ENCODE data around the gene ADAMTS20. TPM values are rescaled to one million over a fixed set of nuclear protein-coding genes. Genes with fewer than 3 reads are reported as not detected.
A peak's percentile ranks its signal among the peaks of the same experiment; 100 is the strongest.

ADAMTS20 gene
- total RNA-seq (2014; rRNA removed; shearing (Covaris generic)) (not detected in 2 replicates), polyA plus RNA-seq (2016; fragmentation: Nextera tagmentation; extraction: Ambion mirVana) (not detected in 2 replicates)

GRCh38 chr12:43551971-43552559 is at the start of gene ADAMTS20:
TSS of gene ADAMTS20 (minus strand) at chr12:43552203. CDS start at chr12:43551921, 282 bp downstream.
- Histone ChIP-seq H3K9me3 (ENCODE audit: low read depth) (no peaks in the 10 kb centered on the region), H3K27ac (no peak within 1 kb of the TSS), H2AFZ (peak within 1 kb of the TSS; percentile 54; the same call in 1 of the 2 replicates), H3K9me2 (ENCODE audit: insufficient read depth) (no peaks in the 10 kb centered on the region), H3K4me2 (ENCODE audit: unreplicated experiment) (peak within 1 kb of the TSS; percentile 55), H3F3A (ENCODE audit: insufficient read depth) (no peaks in the 10 kb centered on the region), H3K4me3 (peak within 1 kb of the TSS; percentile 59), H4K20me1 (ENCODE audit: insufficient read depth) (no peaks in the 10 kb centered on the region), H3K27me3 (replicated peaks; ENCODE audit: insufficient read depth) (peaks cover 43% of the 10 kb centered on the region), H3K4me1 (ENCODE audit: insufficient read depth) (no peaks in the 10 kb centered on the region), H3K79me2 (ENCODE audit: insufficient read depth) (no peaks in the 10 kb centered on the region), H3K36me3 (ENCODE audit: low read depth) (no peaks in the 10 kb centered on the region), H3K9ac (no peak within 1 kb of the TSS)
- TF ChIP-seq EZH2phosphoT487 (IDR thresholded peaks at IDR 0.05; ENCODE audit: insufficient read depth, low read depth) = no peak
- TF ChIP-seq EZH2 (IDR thresholded peaks at IDR 0.05; ENCODE audit: insufficient read depth, poor library complexity, severe bottlenecking) = no peak
- in situ Hi-C loops (cut with MboI) = no loop called here
- 4 to 5% methylated on average over 51 of the region's 51 CpGs for WGBS, 2 experiments (ENCODE audit: low coverage in 1 of 2, low lambda C conversion rate in 2 of 2, missing lambda C conversion rate in 2 of 2)
- peak; percentile 40 for DNase-seq

GRCh38 chr12:43599708-43600107 is 47.7 kb upstream of the ADAMTS20 start:
- Histone ChIP-seq H3K36me3 (ENCODE audit: low read depth) (no peaks in the 10 kb centered on the region), H3F3A (ENCODE audit: insufficient read depth) (no peaks in the 10 kb centered on the region), H3K9me2 (ENCODE audit: insufficient read depth) (no peaks in the 10 kb centered on the region), H4K20me1 (ENCODE audit: insufficient read depth) (no peaks in the 10 kb centered on the region), H3K79me2 (ENCODE audit: insufficient read depth) (no peaks in the 10 kb centered on the region), H3K9ac (no peak overlapping the region), H3K9me3 (ENCODE audit: low read depth) (no peaks in the 10 kb centered on the region), H3K4me2 (ENCODE audit: unreplicated experiment) (no peak overlapping the region), H3K27me3 (replicated peaks; ENCODE audit: insufficient read depth) (peaks cover 4% of the 10 kb centered on the region; the same call in 1 of the 2 replicates), H3K4me1 (ENCODE audit: insufficient read depth) (no peaks in the 10 kb centered on the region), H3K4me3 (no peak overlapping the region), H3K27ac (no peak overlapping the region), H2AFZ (no peak overlapping the region)
- in situ Hi-C loops (cut with MboI) = no loop called here
- DNase-seq = no peak
- WGBS, 2 experiments (ENCODE audit: low coverage in 1 of 2, low lambda C conversion rate in 2 of 2, missing lambda C conversion rate in 2 of 2) = 12 to 17% methylated on average over 1 of the region's 1 CpG
- TF ChIP-seq EZH2 (IDR thresholded peaks at IDR 0.05; ENCODE audit: insufficient read depth, poor library complexity, severe bottlenecking) (no peak), EZH2phosphoT487 (IDR thresholded peaks at IDR 0.05; ENCODE audit: insufficient read depth, low read depth) (no peak)

GRCh38 chr12:43599066-43599465 is 47.1 kb upstream of the ADAMTS20 start:
- no peak for DNase-seq
- Histone ChIP-seq H3K4me1 (ENCODE audit: insufficient read depth) (no peaks in the 10 kb centered on the region), H3K27ac (no peak overlapping the region), H2AFZ (no peak overlapping the region), H3K9ac (no peak overlapping the region), H3K9me3 (ENCODE audit: low read depth) (no peaks in the 10 kb centered on the region), H4K20me1 (ENCODE audit: insufficient read depth) (no peaks in the 10 kb centered on the region), H3K36me3 (ENCODE audit: low read depth) (no peaks in the 10 kb centered on the region), H3K79me2 (ENCODE audit: insufficient read depth) (no peaks in the 10 kb centered on the region), H3F3A (ENCODE audit: insufficient read depth) (no peaks in the 10 kb centered on the region), H3K4me2 (ENCODE audit: unreplicated experiment) (no peak overlapping the region), H3K4me3 (no peak overlapping the region), H3K27me3 (replicated peaks; ENCODE audit: insufficient read depth) (peaks cover 4% of the 10 kb centered on the region; the same call in 1 of the 2 replicates), H3K9me2 (ENCODE audit: insufficient read depth) (no peaks in the 10 kb centered on the region)
- 34 to 38% methylated on average over 3 of the region's 3 CpGs for WGBS, 2 experiments (ENCODE audit: low coverage in 1 of 2, low lambda C conversion rate in 2 of 2, missing lambda C conversion rate in 2 of 2)
- TF ChIP-seq EZH2phosphoT487 (IDR thresholded peaks at IDR 0.05; ENCODE audit: insufficient read depth, low read depth) (no peak), EZH2 (IDR thresholded peaks at IDR 0.05; ENCODE audit: insufficient read depth, poor library complexity, severe bottlenecking) (no peak)
- in situ Hi-C loops (cut with MboI) = no loop called here

- no peak overlapping the region for H3K27ac ChIP-seq
- no peak overlapping the region for H3K4me3 ChIP-seq
- no peaks in the 10 kb centered on the region for H4K20me1 ChIP-seq (ENCODE audit: insufficient read depth)
- in situ Hi-C loops (cut with MboI) = no loop called here
- H2AFZ ChIP-seq = no peak overlapping the region
- no peaks in the 10 kb centered on the region for H3K4me1 ChIP-seq (ENCODE audit: insufficient read depth)
- no peak for DNase-seq
- no peaks in the 10 kb centered on the region for H3K9me2 ChIP-seq (ENCODE audit: insufficient read depth)
- H3K36me3 ChIP-seq (ENCODE audit: low read depth) = no peaks in the 10 kb centered on the region
- no peak for TF ChIP-seq EZH2 (IDR thresholded peaks at IDR 0.05; ENCODE audit: insufficient read depth, poor library complexity, severe bottlenecking)
- TF ChIP-seq EZH2phosphoT487 (IDR thresholded peaks at IDR 0.05; ENCODE audit: insufficient read depth, low read depth) = no peak
- 0 out of 2 replicates have a peak, but pooled peaks cover 7% of the 10 kb centered on the region for H3K27me3 ChIP-seq (replicated peaks; ENCODE audit: insufficient read depth)
- 0% methylated on average over 1 of the region's 1 CpG for WGBS, 2 experiments (ENCODE audit: low coverage in 1 of 2, low lambda C conversion rate in 2 of 2, missing lambda C conversion rate in 2 of 2)
- H3K79me2 ChIP-seq (ENCODE audit: insufficient read depth) = no peaks in the 10 kb centered on the region
- H3K9me3 ChIP-seq (ENCODE audit: low read depth) = no peaks in the 10 kb centered on the region
- H3K4me2 ChIP-seq (ENCODE audit: unreplicated experiment) = no peak overlapping the region
- H3K9ac ChIP-seq = no peak overlapping the region
- H3F3A ChIP-seq (ENCODE audit: insufficient read depth) = no peaks in the 10 kb centered on the region
Observed at GRCh38 chr12:43590307-43590706, 38.3 kb upstream of the ADAMTS20 start.

Measured in GM23248 (cell line).